Medulla oblongata (tissue), 1 donor: ENCODE measurements around the gene PRMT1.

Experiments
- DNase-seq: peaks from one replicate; pipeline ENCODE4 v3.0.0-alpha.2; 2015; ENCODE audit errors: extremely low spot score

Gene PRMT1

GRCh38 chr19:49651029-49651819, 25.8 kb upstream of the PRMT1 start:
- no peak for DNase-seq

DNA sequence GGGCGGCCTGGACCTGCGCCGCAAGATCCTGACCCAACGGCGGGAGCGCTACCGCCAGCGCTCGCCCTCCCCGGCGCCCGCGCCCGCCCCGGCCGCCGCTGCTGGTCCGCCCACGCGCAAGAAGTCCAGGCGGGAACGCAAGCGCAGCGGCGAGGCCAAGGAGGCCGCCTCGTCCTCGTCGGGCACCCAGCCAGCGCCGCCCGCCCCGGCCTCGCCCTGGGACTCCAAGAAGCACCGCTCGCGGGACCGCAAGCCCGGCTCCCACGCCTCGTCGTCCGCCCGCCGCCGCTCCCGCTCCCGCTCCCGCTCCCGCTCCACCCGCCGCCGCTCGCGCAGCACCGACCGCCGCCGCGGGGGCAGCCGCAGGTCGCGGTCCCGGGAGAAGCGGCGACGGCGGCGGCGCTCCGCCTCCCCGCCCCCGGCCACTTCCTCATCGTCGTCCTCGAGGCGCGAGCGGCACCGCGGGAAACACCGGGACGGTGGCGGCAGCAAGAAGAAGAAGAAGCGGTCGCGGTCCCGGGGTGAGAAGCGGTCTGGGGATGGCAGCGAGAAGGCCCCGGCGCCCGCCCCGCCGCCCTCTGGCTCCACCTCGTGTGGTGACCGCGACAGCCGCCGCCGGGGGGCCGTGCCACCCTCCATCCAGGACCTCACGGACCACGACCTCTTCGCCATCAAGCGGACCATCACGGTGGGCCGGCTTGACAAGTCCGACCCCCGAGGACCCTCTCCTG, 25.1 kb upstream of the PRMT1 start:
- no peak for DNase-seq

GRCh38 chr19:49652551-49653465, 24.3 kb upstream of the PRMT1 start:
- no peak for DNase-seq

GRCh38 chr19:49653466-49653806, 23.6 kb upstream of the PRMT1 start:
- DNase-seq, result no peak

- DNase-seq, result no peak
Measured at GRCh38 chr19:49654581-49654980, 22.5 kb upstream of the PRMT1 start.

GRCh38 chr19:49655570-49656455, 21.3 kb upstream of the PRMT1 start:
- no peak for DNase-seq

DNA sequence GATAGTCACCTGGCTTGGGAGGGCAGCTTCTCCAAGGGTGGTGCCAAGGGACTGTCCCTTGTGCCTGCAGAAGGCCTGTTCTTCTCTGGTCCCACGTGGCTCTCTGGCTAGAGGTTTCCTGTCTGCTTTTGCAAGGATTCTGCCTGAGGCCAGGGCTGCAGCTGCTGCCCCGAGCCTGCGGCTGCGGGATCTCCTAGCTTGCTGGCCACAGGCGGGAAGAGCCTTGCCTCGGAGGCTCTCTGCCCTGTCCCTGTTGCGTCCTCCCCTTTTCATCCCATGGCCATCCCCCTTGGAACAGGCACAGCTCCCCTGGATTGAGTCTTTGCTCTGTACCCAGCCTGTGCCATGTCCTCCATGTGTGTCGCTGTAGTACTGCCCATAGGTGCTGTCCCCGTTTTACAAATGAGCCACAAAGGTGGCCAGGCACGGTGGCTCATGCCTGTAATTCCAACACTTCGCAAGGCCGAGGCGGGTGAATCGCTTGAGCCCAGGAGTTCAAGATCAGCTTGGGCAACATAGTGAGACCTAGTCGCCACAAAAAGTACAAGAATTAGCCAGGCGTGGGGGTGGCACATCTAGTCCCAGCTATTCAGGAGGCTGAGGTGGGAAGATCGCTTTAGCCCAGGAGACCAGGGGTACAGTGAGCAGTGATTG, 20.5 kb upstream of the PRMT1 start:
- DNase-seq, result no peak

- no peak for DNase-seq
Measured at GRCh38 chr19:49657493-49658138, 19.5 kb upstream of the PRMT1 start.

DNA sequence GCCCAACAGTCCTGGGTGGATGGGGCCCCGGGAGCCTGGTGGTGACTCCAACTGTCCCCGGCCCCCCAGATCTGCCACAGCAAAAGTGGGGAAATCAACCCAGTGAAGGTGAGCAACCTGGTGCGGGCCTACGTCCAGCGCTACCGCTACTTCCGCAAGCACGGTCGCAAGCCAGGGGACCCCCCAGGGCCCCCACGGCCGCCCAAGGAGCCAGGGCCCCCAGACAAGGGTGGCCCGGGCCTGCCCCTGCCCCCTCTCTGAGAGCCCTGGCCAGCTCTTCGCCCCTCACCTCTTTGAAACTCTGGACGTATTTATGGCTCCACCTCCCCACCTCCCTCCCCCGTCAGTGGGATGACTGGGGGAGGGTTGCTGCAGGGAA, 18.9 kb upstream of the PRMT1 start:
- no peak for DNase-seq

DNA sequence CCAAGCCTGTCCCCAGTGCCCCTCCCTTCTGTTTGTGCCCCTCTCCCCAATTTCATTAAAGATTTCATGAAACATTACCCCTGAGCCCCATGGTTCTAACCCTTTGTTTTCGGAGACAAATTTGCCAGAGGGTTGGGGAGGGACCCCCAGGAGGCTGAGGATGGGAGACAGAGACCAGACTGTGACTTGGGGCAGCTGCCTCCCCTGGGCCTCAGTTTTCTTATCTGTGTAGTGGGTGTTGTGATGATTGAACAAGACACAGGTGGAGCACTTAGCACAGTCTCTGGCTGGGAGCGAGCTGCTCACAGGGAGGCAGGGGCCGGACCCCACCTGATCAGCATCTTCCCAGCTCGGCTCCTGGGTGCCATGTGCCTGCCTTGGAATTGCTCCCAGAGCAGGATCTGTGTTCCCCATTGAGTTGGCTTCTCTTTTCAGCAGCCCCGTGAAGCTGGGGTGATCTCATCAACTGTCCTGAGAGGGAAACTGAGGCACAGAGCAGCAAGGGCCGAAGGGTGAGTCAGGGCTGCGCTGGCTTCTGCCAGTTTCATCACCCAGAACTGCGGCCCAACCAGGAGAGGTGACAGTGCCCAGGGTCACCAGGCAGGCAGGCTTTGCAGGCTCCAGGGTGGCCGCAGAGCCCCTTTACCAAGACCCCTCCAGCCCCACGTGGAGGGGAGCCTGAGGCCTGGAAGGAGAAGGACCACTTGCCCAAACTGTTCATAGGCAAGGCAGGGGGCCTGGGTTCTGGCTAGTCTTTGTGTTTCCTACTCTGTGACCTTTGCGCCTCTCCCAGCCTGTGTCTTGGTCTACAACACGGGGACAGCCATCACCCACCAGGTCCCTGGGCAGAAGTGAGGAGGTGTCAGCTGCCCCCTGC, 18.3 kb upstream of the PRMT1 start:
- no peak for DNase-seq

DNA sequence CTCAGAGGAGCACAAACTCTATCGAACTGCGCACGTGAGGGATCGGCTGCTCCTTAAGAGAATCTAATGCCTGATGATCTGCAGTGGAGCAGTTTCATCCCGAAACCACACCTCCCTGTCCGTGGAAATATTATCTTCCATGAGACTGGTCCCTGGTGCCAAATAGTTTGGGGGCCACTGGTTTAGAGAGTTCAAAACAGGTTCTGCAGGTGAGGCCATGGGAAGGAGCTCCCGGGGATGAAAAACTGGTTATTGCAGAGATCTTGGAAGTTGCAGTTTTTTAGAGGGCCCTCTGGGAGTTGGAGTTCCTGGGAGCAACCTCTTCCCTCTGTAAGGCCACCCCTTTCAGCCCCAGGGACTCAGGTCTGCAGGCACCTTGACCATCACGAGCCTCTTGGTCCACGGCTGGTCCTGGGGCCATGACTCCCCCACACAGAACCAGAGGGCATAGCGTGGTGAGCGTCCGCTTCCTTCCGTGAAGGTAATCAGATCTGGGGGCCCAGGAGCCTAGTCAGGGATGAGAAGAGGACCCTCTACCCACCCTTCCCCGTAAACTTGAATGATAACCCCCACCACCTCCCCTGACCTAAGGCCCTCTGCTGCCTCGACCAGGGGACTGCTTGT, 16.6 kb upstream of the PRMT1 start:
- DNase-seq, result no peak

- no peak for DNase-seq
Measured at GRCh38 chr19:49662011-49662410, 15.1 kb upstream of the PRMT1 start.

GRCh38 chr19:49663224-49663623, 13.8 kb upstream of the PRMT1 start:
- no peak for DNase-seq

GRCh38 chr19:49664171-49665035, 12.7 kb upstream of the PRMT1 start:
- DNase-seq, result peak; percentile 87

DNA sequence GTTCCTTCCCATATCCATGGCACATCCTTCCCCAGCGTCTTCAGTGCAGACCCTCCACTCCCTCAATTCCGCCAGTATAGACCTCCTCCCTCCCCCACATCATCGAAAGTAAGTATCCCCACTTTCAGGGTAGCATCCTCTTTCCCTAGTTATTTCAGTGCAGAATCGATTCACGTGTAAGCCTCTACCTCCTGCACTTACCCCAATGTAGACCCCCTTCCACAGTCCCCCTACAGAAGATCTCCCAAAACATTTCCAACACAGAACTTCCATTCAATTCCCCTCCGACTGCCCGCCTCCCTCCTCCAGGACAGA, 12.1 kb upstream of the PRMT1 start:
- DNase-seq, result peak; percentile 10

DNA sequence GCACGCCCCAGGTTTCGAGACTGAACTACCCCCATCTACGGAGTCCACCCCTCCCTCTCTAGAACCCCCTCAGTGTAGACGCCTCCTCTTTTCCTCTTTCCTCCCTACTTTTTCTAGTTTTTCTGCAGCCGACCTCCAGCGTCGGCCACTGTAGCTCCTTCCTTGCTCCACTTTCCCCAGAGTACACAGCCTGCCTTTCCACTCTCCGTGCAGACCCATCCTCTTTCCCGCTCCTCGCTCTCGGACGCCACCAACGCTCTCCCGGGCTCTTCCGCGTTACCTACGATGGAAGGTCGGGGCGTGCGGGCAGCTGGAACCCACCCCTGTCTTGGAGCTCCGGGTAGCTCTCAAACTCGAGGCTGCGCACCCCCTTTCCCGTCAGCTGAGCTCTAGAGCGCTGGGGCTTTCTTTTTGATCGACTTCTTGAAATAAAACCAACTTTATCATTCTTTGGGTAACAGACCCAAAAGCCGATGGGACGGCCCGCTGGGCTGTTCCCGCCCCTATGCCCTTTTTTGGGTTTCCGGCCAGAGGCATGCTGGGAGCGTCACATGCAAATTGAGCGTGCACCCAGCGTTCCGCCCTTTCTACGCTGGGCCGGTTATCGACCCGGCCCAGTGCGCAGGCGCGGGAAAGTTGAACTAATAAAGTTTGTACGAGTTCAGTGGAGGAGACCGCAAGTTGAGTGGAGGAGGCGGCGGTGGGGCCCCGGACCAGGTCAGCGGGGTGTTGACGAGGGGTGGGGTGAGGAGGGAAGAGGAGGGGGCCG, 11.5 kb upstream of the PRMT1 start, which contains the start of the genes BCL2L12 and IRF3:
Gene BCL2L12 (plus strand): TSS at position 583 of the 769 bp plus-strand sequence. CDS start 760 bp downstream, outside the sequence.
Gene IRF3 (minus strand): TSS at position 507 of the 769 bp plus-strand sequence. CDS start 1,019 bp downstream, outside the sequence.
- peak; percentile 97 for DNase-seq

DNA sequence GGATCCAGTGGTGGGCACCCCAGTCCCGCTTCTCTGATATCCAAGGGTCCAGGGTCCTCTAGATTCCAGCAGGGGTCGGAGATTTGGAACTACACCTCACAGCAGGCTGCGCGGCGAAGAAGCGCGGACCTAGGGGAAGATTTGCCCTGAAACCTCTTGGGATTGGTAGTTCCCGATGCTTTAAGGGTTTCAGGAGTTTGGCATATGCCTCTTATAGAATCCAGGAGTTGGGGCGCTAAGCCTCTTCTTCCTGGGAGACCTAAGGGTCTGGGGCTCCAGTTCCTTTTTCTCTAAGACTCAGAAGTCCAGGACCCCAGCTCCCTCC, 11.0 kb upstream of the PRMT1 start:
- DNase-seq, result no peak
